Naive B cell (primary cell): ENCODE results near the gene FAM83B. TPM values are rescaled to one million over a fixed set of nuclear protein-coding genes. Genes with fewer than 3 reads are reported as not detected.
"Not testable (repeated sequence)": the region's sequence is repeated elsewhere in the genome, so short reads cannot be mapped to it uniquely, and the experiment has no call there.

Source experiments
- ATAC-seq, 2 donors: fragments of 150-1000 bp; cut with Tn5 transposase; 2 replicates each; pipeline ENCODE4 v1.10.0; 2021; ENCODE audit warnings: low read depth in 2 of 2, mild to moderate bottlenecking in 2 of 2, moderate library complexity in 2 of 2
- DNase-seq: peaks from one replicate; pipeline ENCODE4 v3.0.0; 2022
- H3K27ac Mint-ChIP-seq, 6 donors: one replicate each; pipeline ENCODE4 v1.8.0; 2020 to 2022; ENCODE audit warnings: mild to moderate bottlenecking in 6 of 6, mixed read lengths in 6 of 6, moderate library complexity in 5 of 6, inconsistent platforms in 2 of 6
- H3K27me3 Mint-ChIP-seq, 3 donors: one replicate each; pipeline ENCODE4 v1.8.0; 2021 to 2022; ENCODE audit warnings: mixed read lengths in 3 of 3, mild to moderate bottlenecking in 1 of 3
- H3K36me3 Mint-ChIP-seq, 2 donors: one replicate each; pipeline ENCODE4 v1.8.0; 2020 to 2022; ENCODE audit warnings: mixed read lengths in 2 of 2, inconsistent platforms in 1 of 2, mild to moderate bottlenecking in 1 of 2
- H3K4me1 Mint-ChIP-seq, 3 donors: one replicate each; pipeline ENCODE4 v1.8.0; 2020 to 2022; ENCODE audit warnings: mixed read lengths in 3 of 3, inconsistent platforms in 1 of 3, mild to moderate bottlenecking in 1 of 3, moderate library complexity in 1 of 3
- H3K4me3 Mint-ChIP-seq, 8 donors: one replicate each; pipeline ENCODE4 v1.8.0; 2020 to 2022; ENCODE audit warnings: mild to moderate bottlenecking in 8 of 8, mixed read lengths in 8 of 8, moderate library complexity in 8 of 8, inconsistent platforms in 2 of 8
- H3K9me3 Mint-ChIP-seq, 7 donors: one replicate each; pipeline ENCODE4 v1.8.0; 2020 to 2022; ENCODE audit warnings: mixed read lengths in 7 of 7, mild to moderate bottlenecking in 5 of 7, inconsistent platforms in 2 of 7, moderate library complexity in 1 of 7
- polyA plus RNA-seq, 6 donors: library from polyadenylated mRNA; unstranded; fragments of 300-500 nt; fragmentation: Illumina TruSeq; gene quantifications; one replicate each; pipeline ENCODE4 v1.2.3, GENCODE V29; 2021; ENCODE audit warnings: low read depth in 6 of 6

The FAM83B gene, protein sequence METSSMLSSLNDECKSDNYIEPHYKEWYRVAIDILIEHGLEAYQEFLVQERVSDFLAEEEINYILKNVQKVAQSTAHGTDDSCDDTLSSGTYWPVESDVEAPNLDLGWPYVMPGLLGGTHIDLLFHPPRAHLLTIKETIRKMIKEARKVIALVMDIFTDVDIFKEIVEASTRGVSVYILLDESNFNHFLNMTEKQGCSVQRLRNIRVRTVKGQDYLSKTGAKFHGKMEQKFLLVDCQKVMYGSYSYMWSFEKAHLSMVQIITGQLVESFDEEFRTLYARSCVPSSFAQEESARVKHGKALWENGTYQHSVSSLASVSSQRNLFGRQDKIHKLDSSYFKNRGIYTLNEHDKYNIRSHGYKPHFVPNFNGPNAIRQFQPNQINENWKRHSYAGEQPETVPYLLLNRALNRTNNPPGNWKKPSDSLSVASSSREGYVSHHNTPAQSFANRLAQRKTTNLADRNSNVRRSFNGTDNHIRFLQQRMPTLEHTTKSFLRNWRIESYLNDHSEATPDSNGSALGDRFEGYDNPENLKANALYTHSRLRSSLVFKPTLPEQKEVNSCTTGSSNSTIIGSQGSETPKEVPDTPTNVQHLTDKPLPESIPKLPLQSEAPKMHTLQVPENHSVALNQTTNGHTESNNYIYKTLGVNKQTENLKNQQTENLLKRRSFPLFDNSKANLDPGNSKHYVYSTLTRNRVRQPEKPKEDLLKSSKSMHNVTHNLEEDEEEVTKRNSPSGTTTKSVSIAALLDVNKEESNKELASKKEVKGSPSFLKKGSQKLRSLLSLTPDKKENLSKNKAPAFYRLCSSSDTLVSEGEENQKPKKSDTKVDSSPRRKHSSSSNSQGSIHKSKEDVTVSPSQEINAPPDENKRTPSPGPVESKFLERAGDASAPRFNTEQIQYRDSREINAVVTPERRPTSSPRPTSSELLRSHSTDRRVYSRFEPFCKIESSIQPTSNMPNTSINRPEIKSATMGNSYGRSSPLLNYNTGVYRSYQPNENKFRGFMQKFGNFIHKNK
- polyA plus RNA-seq: not detected

DNA sequence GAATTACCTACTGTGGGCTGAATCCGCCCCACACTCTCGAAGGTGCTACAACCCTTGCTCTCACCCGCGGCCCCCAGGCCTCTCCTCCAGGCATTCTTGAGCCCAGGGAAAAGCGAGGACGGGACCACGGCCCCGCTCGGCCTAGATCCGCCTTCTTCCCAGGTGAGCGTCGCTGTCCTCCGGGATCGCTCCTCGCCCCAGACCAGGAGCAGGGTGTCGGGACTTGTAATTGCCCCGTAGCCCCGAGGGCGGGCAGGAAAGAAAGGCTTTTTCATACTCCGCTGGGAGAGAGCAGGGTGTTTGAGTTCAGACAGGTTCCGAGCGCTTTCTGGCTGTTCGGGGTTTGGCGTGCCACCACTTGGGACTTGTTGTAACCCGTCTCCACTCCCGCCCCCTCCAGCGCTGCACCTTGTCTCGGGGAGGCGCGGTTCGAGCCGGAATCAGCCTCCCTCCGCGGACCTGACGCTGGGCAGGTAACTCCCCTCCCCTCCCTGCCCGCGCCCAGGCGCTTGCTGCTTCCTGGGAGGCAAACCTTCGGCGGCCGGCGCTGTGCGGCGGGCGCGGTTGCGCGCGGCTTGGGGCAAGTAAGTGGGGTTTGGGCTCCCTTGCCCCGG is at the start of gene FAM83B:
TSS of gene FAM83B (plus strand) at position 529 of the 614 bp plus-strand sequence. CDS start 23,476 bp downstream, outside the sequence.
- Mint-ChIP-seq H3K36me3 (peaks cover 5 to 9% of the 10 kb centered on the region in 2 donors), H3K27me3 (peaks cover 9 to 39% (median 35%) of the 10 kb centered on the region in 3 donors), H3K4me1 (peaks cover 0 to 4% (median 0%) of the 10 kb centered on the region in 3 donors), H3K4me3 (no peak within 1 kb of the TSS), H3K27ac (no peak within 1 kb of the TSS), H3K9me3 (peaks cover 0 to 22% (median 4%) of the 10 kb centered on the region in 7 donors)
- no peak for ATAC-seq
- no peak for DNase-seq

- H3K4me3 Mint-ChIP-seq, H3K27ac Mint-ChIP-seq, H3K27me3 Mint-ChIP-seq, ATAC-seq, H3K36me3 Mint-ChIP-seq, DNase-seq, H3K4me1 Mint-ChIP-seq: not testable (repeated sequence)
- peaks cover 4 to 17% (median 11%) of the 10 kb centered on the region in 7 donors for H3K9me3 Mint-ChIP-seq
Observed at GRCh38 chr6:54796918-54797317, 49.7 kb upstream of the FAM83B start.

GRCh38 chr6:54800050-54800600 is 46.4 kb upstream of the FAM83B start:
- Mint-ChIP-seq H3K4me3 (no peak overlapping the region), H3K27ac (no peak overlapping the region), H3K27me3 (no peaks in the 10 kb centered on the region), H3K9me3 (peaks cover 4 to 13% (median 11%) of the 10 kb centered on the region in 7 donors), H3K4me1 (no peaks in the 10 kb centered on the region), H3K36me3 (no peaks in the 10 kb centered on the region)
- DNase-seq (no peak), ATAC-seq (no peak)

DNA sequence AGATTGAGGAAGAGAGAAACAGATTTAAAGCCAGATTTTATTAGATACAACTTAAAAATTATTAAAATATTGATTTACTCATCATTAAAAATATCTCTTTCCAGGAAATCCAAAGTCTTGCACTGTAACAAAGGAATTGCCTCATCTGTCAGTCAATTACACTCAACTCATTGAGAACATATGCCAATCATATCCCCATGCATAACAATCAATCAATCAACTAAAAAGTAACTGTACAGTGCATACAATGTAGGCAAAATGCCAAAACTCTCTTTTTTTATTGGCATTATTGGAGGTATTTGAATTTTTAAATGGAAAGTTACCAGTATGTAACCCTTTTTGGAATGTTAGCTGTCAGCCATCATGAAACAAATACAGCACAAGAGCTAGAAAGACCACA is 45.3 kb upstream of the FAM83B start:
- Mint-ChIP-seq H3K36me3 (no peaks in the 10 kb centered on the region), H3K27ac (no peak overlapping the region), H3K4me1 (no peaks in the 10 kb centered on the region), H3K9me3 (peaks cover 2 to 12% (median 8%) of the 10 kb centered on the region in 7 donors), H3K27me3 (no peaks in the 10 kb centered on the region), H3K4me3 (no peak overlapping the region)
- DNase-seq (no peak), ATAC-seq (no peak)

- DNase-seq (no peak), ATAC-seq (no peak)
- H3K27ac Mint-ChIP-seq: no peak overlapping the region
- no peaks in the 10 kb centered on the region for H3K4me1 Mint-ChIP-seq
- H3K36me3 Mint-ChIP-seq: no peaks in the 10 kb centered on the region
- H3K4me3 Mint-ChIP-seq: no peak overlapping the region
- no peaks in the 10 kb centered on the region for H3K27me3 Mint-ChIP-seq
- peaks cover 0 to 8% (median 5%) of the 10 kb centered on the region in 7 donors for H3K9me3 Mint-ChIP-seq
Observed at GRCh38 chr6:54801669-54802068, 44.9 kb upstream of the FAM83B start.

DNA sequence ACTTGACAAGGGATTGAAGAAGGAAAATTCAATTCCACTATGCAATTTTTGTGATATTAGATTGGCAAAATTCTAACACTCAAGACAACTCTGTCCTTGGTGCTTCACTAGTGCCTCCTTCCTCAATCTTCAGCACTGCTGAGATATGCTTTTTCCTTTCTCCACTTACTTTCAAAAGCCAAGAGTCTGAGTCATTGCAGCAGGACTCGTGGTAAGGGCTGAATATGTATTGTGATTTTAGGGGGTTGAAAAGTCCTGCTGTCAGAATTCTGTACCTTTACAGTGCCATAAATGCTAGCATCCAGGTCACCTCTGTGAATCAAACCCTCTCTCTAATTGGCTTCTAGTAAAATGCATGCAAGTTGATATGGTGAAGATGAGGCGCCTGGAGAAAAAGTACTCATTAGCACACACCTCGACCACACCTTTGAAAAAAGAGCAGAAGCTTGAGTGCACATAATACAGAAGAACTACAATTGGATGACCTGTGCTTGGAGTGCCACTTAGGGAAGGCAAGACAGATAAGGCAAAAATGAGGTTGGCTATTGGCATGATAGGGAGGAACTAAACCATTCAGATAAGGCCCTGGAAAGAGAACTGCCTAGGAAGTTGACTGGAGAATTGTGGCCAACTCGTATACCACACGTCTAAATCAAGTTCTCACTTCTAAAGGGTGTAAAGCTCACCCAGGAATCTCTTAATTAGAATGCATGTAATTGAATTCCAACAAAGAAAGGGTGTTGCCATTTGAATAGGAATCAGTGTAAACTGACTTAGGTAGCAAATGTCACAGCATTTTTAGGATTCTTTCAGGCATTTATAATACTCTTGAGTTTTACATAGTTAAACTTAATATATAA is 43.6 kb upstream of the FAM83B start:
- Mint-ChIP-seq H3K9me3 (peaks cover 0 to 8% (median 4%) of the 10 kb centered on the region in 7 donors), H3K36me3 (no peaks in the 10 kb centered on the region), H3K4me1 (no peaks in the 10 kb centered on the region), H3K4me3 (no peak overlapping the region), H3K27me3 (no peaks in the 10 kb centered on the region), H3K27ac (no peak overlapping the region)
- ATAC-seq: no peak
- no peak for DNase-seq

DNA sequence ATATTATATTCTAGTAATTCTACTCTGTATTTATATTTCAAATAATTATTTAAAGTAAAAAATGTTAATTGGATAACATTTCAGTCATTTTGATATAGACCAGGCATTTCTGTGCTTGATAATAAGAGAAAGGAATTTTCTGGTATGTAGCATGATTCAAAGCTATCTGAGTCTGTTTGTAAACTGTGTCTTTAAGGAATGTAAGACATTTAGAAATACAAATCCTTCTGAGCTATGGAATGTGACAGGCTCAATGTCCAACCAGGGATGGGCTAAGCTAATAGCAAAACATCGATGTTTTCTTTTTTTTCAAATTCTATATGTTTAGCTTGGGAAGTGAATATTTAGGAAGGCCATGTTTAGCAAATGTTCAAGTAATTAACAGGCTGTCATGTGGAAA is 41.5 kb upstream of the FAM83B start:
- no peak overlapping the region for H3K4me3 Mint-ChIP-seq
- ATAC-seq: no peak
- DNase-seq: no peak
- no peaks in the 10 kb centered on the region for H3K27me3 Mint-ChIP-seq
- H3K4me1 Mint-ChIP-seq: no peaks in the 10 kb centered on the region
- peaks cover 0 to 8% (median 0%) of the 10 kb centered on the region in 7 donors for H3K9me3 Mint-ChIP-seq
- no peak overlapping the region for H3K27ac Mint-ChIP-seq
- no peaks in the 10 kb centered on the region for H3K36me3 Mint-ChIP-seq

DNA sequence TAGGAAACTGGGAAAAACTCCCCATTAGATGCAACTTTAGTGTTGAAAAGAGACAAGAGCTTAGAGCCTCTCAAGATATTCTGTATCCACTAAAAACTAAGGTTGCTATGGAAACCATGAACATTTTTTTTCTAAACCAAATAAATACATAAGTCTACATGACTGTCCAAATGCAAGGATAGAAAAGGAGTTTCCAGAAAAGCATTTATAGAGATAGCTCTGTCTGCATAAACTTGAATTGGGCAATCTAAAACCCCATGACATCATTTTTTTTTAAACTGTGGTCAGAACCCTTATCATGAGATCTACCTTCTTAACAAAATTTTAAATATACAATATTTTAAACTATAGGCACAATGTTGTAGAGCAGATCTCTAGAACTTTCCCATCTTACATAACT is 36.4 kb upstream of the FAM83B start:
- Mint-ChIP-seq H3K4me3 (no peak overlapping the region), H3K4me1 (no peaks in the 10 kb centered on the region), H3K36me3 (no peaks in the 10 kb centered on the region), H3K27ac (no peak overlapping the region), H3K27me3 (no peaks in the 10 kb centered on the region), H3K9me3 (peaks cover 0 to 14% (median 3%) of the 10 kb centered on the region in 7 donors)
- DNase-seq (no peak), ATAC-seq (no peak)

DNA sequence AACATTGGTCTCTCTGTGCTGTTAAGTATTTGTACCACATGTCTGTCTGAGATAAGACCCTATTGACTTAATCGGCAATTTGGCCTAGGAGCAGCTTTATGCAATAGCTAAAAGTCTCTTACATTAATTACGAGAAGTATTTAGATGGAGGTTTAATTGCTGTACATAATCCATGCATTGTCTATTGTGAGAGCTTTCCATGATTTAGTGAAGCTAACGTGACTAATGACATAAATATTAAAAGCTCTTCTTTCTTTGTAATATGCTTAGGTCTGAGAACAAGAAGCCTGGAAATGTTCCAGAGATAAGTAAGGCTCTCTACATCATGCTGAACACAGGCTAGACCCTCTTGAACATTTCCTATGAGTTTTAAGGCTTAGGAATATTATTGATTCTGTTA is 32.7 kb upstream of the FAM83B start:
- no peak for DNase-seq
- Mint-ChIP-seq H3K4me3 (no peak overlapping the region), H3K36me3 (no peaks in the 10 kb centered on the region), H3K4me1 (no peaks in the 10 kb centered on the region), H3K27me3 (no peaks in the 10 kb centered on the region), H3K9me3 (peaks cover 2 to 14% (median 4%) of the 10 kb centered on the region in 7 donors), H3K27ac (no peak overlapping the region)
- ATAC-seq: no peak

DNA sequence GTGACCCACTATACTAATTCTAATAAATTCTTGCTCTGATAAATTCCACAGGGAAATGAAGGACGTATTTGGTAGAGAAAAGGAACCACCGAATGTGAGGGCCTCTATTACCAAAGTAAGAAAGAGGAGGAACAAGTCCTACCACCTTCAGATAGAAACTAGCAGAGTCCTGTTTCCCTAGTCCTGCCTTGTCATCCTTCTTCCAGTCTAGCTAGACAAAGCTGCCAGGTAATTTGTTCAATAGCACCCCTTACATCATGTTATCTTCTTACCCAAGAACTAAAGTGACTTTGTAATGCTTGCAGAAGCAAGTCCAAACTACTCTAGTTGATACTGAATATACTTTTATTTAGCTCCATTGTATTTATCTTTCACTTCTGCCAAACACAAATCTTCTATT is 29.3 kb upstream of the FAM83B start:
- DNase-seq: no peak
- Mint-ChIP-seq H3K36me3 (no peaks in the 10 kb centered on the region), H3K9me3 (peaks cover 3 to 14% (median 10%) of the 10 kb centered on the region in 7 donors), H3K27me3 (no peaks in the 10 kb centered on the region), H3K4me1 (no peaks in the 10 kb centered on the region), H3K27ac (no peak overlapping the region), H3K4me3 (no peak overlapping the region)
- ATAC-seq: no peak

- Mint-ChIP-seq H3K4me1 (no peaks in the 10 kb centered on the region), H3K36me3 (no peaks in the 10 kb centered on the region), H3K9me3 (peaks cover 0 to 16% (median 6%) of the 10 kb centered on the region in 7 donors), H3K27me3 (no peaks in the 10 kb centered on the region), H3K27ac (peak overlapping the region in 1 of 6 donors; percentile 24), H3K4me3 (no peak overlapping the region)
- no peak for DNase-seq
- ATAC-seq: no peak
Observed at GRCh38 chr6:54817834-54818233, 28.7 kb upstream of the FAM83B start.

- H3K9me3 Mint-ChIP-seq: peaks cover 3 to 23% (median 11%) of the 10 kb centered on the region in 7 donors
- not testable (repeated sequence) for H3K27ac Mint-ChIP-seq, H3K27me3 Mint-ChIP-seq, H3K4me3 Mint-ChIP-seq, DNase-seq, ATAC-seq, H3K36me3 Mint-ChIP-seq, H3K4me1 Mint-ChIP-seq
Observed at GRCh38 chr6:54824225-54824624, 22.3 kb upstream of the FAM83B start.
